Stimulated activated naive CD4-positive, alpha-beta T cell (primary cell): ENCODE measurements around the gene APEH.
"Not testable (repeated sequence)": the region's sequence is repeated elsewhere in the genome, so short reads cannot be mapped to it uniquely, and the experiment has no call there.

Source experiments
- DNase-seq, 6 experiments: peaks; one replicate each; lab custom pipeline; 2025; lab: John Stamatoyannopoulos, UW

APEH gene

GRCh38 chr3:49668861-49669260 is 5.3 kb upstream of the APEH start:
- no peak for DNase-seq

DNA sequence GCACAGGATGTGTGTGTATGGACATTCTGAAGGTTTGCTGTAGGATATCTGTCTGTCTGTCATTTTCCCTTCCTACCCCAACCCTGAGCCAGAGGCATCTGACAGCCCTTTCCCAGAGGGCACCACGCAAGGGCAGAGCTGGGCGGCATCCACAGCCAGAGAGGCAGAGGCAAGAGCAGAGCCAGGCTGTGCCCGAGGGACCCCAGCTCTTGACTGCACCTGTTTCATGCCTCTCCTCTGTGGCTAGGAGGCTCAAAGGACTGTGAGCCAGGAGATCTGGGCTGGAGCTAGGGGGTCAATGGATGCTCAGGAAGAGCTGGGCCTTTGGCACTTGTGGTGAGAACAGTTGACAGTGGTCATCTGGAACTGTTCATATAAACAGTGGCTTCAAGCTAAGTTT is 4.8 kb upstream of the APEH start:
- no peak for DNase-seq

DNA sequence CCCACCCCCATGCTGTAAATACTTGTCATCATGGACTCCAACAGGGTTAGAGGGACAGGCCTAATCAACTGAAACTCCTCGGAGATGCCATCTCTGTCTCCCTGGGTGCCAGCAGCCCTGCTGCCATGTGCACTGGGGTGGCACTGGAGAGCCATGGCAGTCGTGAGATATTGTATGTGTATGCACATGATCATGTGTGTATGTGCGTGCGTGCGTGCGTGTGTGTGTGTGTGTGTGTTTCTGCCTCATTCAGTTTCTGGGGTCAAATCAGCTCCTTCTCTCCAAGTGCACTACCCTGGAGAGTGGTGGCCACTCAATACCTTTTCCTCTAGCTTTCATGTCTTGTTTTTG is 3.2 kb upstream of the APEH start:
- DNase-seq: no peak

GRCh38 chr3:49671291-49672288 is 2.6 kb upstream of the APEH start:
- DNase-seq: no peak

DNA sequence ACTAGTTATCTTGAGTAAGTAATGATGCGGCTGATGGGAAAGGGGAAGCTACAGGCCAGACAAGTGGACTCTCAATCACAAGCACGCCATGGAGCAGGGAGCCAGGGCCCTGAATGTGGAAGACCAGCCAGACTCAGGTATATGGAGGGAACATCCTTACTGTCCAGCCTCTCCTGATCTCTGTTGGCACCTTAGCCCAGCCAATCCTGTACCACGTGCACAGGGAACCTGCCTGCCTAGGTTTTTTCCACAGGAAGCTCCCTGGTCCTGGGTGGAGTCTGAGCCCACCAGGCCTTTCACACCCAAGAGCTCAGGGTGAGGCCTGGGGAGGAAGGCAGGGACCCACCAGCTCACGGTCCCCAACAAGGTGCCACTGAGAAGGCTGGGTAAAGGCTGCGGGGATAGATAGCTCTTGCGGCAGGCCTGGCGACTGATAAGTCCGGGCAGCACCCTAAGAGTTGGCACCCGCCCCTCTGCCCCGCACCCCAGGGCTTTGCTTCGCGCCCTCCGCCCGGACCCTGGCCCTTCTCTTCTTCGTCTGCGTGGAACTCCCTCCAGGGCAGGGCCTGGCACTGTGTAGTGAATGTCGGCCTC is 933 bp upstream of the APEH start:
- no peak for DNase-seq

GRCh38 chr3:49674497-49674983 is 389 bp downstream of the APEH start:
- no peak for DNase-seq

- DNase-seq: no peak
Observed at GRCh38 chr3:49675912-49676311, 1.8 kb downstream of the APEH start.

DNA sequence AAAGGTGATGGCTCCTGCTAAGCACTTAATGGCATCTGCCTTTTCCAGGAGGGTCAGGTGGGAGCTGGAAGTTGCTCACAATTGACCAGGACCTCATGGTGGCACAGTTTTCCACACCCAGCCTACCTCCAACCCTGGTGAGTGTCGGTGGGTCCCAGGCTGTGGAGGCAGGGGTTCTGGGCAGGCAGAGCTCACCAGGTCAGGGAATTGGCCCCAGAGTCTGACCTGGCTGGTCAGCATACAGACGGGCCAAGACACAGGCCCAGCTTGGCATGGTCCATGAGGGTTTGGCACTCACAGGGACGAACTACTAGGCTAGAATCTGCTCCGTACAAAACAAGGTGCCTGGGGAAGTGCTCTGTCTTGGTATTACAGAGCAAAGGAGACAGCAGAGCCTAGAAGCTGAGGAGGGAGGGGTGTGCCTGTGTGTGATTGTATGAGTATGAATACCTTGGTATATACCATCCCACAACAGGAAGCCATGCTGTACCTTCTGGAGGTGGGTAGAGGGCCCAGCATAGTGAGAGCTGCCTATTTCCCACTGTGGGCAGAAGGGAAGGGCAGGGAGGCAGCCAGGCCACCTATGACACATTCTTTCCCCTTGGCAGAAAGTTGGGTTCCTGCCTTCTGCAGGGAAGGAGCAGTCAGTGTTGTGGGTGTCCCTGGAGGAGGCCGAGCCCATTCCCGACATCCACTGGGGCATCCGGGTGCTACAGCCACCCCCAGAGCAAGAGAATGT is 6.5 kb downstream of the APEH start:
- DNase-seq: no peak

GRCh38 chr3:49681232-49681522 is 7.0 kb downstream of the APEH start:
- no peak for DNase-seq

DNA sequence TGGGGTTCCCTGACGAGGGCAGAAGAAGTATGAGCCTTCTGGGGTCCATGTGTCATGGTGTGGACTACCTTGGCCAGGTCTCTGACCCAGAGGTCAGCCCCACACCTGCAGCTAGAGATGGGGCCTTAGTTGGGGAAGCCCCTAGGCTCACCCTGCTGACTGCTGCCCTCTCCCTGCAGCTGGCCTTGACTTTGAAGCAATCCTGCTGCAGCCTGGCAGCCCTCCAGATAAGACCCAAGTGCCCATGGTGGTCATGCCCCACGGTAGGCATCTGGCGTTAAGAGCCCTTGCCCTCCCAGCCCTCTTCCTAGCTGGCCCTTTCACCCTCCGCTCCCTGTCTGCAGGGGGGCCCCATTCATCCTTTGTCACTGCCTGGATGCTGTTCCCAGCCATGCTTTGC is 7.4 kb downstream of the APEH start:
- no peak for DNase-seq

GRCh38 chr3:49683162-49683561 is 9.0 kb downstream of the APEH start:
- no peak for DNase-seq

DNA sequence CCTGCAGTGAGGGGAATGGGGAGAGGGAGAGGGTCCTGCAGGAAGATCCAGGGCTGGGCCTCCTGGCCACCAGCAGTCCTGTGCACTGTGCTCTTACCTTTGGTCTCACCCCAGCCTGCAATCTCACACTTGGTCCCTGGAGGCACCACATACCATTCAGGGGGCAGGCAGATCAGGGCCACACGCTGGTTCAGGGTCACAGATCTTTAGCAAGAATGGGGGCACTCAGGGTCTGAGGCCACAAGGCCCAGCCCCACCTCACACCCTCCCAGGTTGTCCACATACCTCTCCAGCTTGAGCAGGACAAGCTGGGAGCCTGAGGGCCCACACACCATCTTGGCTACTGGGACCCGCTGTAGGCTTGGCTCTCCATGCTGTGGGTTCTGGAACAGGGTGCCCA is 10.3 kb downstream of the APEH start:
- not testable (repeated sequence) for DNase-seq

DNA sequence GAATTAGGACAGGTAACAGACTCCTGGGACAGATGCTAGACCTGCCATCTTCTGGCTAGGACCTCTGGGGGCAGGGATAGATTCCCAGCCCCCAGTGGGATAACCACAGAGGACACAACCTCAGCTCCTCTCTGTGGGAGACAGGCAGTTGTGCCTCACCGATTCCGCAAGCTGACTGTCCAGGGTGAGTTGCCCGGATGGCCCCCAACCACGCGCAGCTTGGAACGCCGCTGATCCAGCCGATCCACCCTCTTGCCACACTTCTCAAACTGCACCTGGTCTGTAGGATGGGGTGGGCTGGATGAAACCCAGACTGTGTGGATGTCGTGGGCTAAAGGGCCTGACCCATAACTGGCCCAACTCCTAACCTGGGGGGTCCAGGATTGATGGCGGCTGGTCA is 11.0 kb downstream of the APEH start:
- not testable (repeated sequence) for DNase-seq

GRCh38 chr3:49685846-49686245 is 11.7 kb downstream of the APEH start:
- DNase-seq: not testable (repeated sequence)

GRCh38 chr3:49686346-49686745 is 12.2 kb downstream of the APEH start:
- not testable (repeated sequence) for DNase-seq

GRCh38 chr3:49686769-49687423 is 12.7 kb downstream of the APEH start:
- not testable (repeated sequence) for DNase-seq

GRCh38 chr3:49687424-49687795 is 13.3 kb downstream of the APEH start:
- not testable (repeated sequence) for DNase-seq

GRCh38 chr3:49688338-49689045 is 14.3 kb downstream of the APEH start:
- DNase-seq: not testable (repeated sequence)

GRCh38 chr3:49689046-49689907 is 15.1 kb downstream of the APEH start, which contains the start of the genes MST1 and RNF123:
Gene MST1, minus strand, starts transcription at chr3:49689474. Its CDS starts 783 bp downstream, at chr3:49688691.
Gene RNF123, plus strand, starts transcription at chr3:49689557. Its CDS starts 1,609 bp downstream, at chr3:49691166.
- DNase-seq: no peak

DNA sequence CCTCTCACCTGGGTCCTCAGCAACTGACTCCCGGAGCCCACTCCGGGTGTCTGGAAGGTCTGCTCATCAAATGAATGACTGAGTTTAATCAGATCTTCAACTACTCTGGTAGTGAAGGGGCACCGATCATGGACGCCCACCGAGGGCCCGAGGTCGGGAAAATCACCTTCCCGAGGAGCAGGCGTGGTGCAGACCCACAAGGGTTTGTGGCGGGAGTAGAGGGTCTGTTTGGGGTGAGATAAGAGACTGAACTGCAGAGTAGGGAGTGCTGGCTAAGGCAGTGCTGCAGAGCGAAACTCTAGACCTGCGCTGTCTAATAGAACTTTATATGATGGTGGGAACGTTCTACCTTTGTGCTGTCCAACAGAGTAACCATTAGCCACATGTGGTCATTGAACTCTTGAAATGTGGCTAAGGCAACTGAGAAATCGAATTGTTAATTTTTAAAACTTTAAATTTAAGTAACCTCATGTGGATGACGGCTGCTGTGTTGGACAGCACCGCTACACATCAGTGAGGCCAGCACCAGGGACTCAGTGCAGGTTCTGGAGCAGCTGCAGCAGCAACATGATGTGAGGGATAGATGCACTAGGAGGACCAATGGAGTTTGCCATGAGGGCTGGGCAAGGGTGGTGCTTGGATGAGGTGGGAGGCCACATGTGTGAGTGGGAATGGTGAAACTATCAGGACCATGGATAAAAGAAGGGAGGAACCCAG is 15.9 kb downstream of the APEH start:
- not testable (repeated sequence) for DNase-seq
